C4-2B (cell line): ENCODE data around the gene SOST.

Source experiments
- ZFX ChIP-seq: fragments of 450-650 bp; IDR thresholded peaks from 2 replicates; pipeline ENCODE4 v1.6.1; 2017
- TF ChIP-seq, protein P1 (sequence below): fragments of 450-650 bp; conservative IDR thresholded peaks from 2 replicates; pipeline ENCODE4 v1.5.1; 2017; ENCODE audit warnings: mild to moderate bottlenecking

DNA sequence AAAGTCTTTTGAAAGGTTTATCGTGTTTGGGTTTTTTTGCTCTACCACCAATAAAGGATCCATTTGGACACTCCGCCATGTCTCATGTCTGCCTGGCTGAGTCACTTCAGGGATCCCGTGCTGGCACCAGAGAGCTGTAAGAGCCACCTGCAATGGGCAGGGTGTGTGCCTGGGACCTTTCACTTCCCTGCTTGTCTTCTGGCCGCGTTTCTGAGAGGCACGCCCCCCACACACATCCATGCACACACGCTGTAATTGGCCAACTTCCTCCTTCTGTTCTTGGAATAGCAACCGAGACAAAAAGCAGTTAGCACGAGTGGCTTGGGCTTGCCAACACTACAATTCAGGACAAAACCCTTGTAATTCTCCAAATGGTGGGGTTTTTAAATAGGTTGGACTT, 9.8 kb upstream of the SOST start:
- TF ChIP-seq, protein P1, sequence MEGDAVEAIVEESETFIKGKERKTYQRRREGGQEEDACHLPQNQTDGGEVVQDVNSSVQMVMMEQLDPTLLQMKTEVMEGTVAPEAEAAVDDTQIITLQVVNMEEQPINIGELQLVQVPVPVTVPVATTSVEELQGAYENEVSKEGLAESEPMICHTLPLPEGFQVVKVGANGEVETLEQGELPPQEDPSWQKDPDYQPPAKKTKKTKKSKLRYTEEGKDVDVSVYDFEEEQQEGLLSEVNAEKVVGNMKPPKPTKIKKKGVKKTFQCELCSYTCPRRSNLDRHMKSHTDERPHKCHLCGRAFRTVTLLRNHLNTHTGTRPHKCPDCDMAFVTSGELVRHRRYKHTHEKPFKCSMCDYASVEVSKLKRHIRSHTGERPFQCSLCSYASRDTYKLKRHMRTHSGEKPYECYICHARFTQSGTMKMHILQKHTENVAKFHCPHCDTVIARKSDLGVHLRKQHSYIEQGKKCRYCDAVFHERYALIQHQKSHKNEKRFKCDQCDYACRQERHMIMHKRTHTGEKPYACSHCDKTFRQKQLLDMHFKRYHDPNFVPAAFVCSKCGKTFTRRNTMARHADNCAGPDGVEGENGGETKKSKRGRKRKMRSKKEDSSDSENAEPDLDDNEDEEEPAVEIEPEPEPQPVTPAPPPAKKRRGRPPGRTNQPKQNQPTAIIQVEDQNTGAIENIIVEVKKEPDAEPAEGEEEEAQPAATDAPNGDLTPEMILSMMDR, result no peak
- TF ChIP-seq ZFX, result no peak
